T1000 (cell line): ENCODE data around the gene TMEM164.

Source experiments
- DNase-seq: peaks from one replicate; lab custom pipeline; 2025; ENCODE audit warnings: mixed read lengths; lab: John Stamatoyannopoulos, UW

The TMEM164 gene

GRCh38 chrX:110167952-110168451 is 165.1 kb downstream of the TMEM164 start:
- DNase-seq, result peak; percentile 18

DNA sequence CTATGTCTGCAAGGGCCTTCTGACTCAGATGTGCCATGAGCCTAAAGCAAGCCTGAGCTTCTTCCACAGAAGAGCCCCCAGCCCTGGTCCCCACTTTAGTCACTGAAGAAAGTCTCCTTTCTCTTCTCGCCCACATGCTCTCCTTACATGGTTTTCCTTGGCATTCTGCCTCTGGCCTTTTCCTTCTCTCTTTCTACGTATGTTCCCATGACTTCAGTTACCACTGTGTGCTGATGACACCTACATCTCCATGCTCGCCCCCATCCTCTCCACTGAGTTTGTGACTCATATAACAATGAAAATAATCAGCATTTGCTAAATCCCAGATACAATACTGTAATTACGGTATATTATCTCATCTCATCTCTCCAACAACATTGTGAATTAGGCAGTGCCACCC is 165.7 kb downstream of the TMEM164 start:
- DNase-seq, result peak; percentile 5

GRCh38 chrX:110170029-110170428 is 167.1 kb downstream of the TMEM164 start:
- no peak for DNase-seq

- DNase-seq, result no peak
Observed at GRCh38 chrX:110171442-110171841, 168.5 kb downstream of the TMEM164 start.

GRCh38 chrX:110172215-110172614 is 169.3 kb downstream of the TMEM164 start:
- no peak for DNase-seq

GRCh38 chrX:110173192-110174175 is 170.6 kb downstream of the TMEM164 start:
- no peak for DNase-seq

- no peak for DNase-seq
Observed at GRCh38 chrX:110175146-110175545, 172.2 kb downstream of the TMEM164 start.

DNA sequence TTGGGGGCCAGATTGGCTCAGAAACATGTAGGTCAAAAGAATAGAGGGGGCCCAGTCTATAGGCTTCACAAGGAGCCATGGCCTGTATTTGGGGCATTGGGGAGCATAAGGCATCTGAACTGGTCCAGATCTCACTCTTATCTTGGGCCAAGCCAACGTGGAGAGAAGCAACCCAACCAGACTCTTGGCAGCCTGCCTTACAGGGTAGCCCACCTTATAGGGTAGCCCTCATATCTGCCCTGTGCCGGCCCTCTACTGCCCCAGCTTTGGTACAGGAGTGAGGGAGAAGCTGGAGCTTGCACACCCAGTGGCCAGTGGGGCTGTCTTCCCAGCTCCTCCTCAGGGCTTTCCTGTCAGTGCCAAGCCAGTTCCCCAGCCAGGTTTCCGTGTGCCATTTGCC is 172.8 kb downstream of the TMEM164 start:
- DNase-seq, result no peak

GRCh38 chrX:110178179-110178865 is 175.4 kb downstream of the TMEM164 start:
- no peak for DNase-seq

DNA sequence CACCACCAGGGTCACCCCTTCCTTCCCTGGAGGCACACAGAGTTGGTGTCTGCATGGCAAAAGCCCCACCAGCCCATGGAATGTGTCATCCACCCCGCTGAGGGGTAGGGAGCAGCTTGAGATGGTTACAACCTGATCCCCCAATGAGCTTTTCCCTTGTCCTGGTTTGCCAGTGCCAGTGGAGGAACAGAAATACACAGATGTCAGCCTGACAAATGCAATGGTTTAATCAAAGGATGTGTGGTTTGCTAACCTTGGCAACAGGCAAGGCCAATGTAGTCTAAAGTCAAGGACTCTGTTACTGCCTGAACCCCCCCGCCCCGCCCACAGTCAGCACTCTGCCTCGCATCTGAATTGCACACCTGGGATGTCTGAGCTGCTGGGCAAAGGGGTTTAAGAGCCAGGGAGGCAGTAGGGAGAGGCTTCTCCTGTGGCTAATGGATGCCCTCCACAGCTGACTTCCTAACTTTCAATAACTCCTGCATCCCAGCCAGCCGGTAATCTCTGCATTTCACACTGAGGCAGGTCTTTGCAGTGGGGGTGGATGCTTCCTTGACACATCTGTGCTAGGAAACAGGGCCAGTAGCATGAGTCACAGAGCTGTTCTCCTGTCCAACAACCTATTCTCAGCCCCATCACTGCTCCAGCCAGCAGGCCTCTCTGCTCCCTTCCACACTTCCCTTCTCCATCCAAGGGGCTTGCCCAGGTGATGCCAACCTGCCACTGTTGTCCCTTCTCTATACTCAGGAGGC is 177.4 kb downstream of the TMEM164 start:
- no peak for DNase-seq

DNA sequence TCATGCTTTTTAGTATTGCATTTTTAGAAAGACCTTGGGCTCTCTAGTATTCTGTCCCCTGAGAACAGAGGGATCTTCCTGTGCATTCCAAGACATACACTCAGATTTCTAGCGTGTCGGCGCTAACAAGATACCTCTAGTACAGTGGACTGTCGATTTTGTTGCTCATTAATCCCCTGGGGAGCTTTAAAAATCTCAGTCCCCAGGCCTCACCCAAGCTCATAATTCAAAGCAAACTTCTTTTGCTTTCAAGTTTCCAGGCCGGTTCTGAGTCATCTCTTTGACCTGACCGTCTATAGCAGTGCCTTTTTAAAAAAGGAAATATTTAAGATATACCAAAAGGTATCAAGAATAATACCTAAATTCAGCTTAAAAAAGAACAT is 178.0 kb downstream of the TMEM164 start:
- peak; percentile 8 for DNase-seq

DNA sequence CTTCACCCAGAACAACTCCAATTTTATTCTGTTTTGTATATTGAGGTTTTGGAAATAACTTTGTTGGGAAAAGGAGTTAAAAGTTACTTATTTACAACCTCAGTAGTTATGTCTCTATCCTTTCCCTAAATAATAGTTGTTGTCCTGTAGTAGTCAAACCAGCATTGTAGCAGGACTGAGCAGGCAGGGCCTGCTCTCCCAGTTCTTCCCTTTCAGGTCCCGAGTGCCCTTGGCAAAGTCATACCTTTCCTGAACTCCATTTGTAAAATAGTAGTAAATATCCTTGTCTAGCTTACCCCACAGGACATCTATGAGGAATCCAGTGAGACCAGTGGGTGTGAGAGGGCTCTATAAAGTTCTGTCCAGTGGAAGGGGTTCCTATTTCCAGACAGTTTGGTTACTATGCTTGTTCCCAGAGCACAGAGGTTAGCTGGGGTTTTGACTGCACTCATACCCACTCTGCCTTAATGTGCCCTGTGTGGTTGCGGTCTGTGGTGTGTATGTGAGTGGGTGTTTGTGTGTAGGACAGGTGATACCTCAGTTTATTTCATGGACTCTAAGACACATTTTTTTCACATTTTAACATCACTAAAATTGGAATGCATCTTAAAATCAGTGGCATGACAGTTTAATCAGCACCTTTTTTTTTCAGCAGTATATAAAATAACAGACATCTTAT is 178.7 kb downstream of the TMEM164 start:
- no peak for DNase-seq

- no peak for DNase-seq
Observed at GRCh38 chrX:110182362-110182761, 179.4 kb downstream of the TMEM164 start.

GRCh38 chrX:110182865-110183264 is 180.0 kb downstream of the TMEM164 start:
- DNase-seq, result no peak

GRCh38 chrX:110183314-110183713 is 180.4 kb downstream of the TMEM164 start:
- DNase-seq, result no peak

- no peak for DNase-seq
Observed at GRCh38 chrX:110188701-110189558, 186.0 kb downstream of the TMEM164 start.

DNA sequence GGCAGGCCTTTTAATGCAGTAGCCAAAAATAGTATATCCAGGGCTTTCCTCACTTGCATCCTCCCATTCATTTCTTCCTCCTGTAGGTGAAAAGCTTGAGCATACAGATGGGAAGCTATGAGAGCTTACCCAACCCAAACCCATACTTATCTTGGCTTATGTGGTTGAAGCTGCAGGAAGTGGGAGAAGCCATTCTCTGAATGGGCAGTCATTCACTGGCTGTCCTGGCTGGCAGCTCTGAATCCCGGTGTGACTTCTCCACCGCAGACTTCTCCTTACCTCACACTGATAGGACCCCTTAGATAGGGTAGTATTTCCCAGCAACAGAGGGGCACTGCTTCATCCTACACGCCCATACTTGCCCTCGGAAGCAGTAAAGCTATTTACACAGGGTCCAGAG is 189.6 kb downstream of the TMEM164 start:
- no peak for DNase-seq

GRCh38 chrX:110194977-110195376 is 192.1 kb downstream of the TMEM164 start:
- no peak for DNase-seq

DNA sequence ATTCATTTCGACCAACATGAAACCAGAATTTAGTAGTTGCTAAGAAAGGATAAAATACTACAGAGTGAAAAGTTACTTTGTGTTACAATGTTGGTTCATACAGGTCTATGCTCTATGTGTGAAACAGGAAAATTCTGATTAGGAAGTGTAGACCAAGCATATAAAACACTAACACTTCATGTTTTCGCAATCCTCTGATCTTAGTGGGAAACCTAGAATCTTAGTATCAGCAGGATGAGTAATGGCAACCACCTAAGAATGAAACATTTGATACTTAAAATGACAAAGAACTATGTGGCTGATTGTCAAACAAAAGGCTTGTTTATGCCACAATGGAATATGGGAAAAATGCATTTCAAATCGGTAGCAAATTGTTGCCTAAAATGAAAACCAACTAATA is 198.9 kb downstream of the TMEM164 start:
- DNase-seq, result no peak

DNA sequence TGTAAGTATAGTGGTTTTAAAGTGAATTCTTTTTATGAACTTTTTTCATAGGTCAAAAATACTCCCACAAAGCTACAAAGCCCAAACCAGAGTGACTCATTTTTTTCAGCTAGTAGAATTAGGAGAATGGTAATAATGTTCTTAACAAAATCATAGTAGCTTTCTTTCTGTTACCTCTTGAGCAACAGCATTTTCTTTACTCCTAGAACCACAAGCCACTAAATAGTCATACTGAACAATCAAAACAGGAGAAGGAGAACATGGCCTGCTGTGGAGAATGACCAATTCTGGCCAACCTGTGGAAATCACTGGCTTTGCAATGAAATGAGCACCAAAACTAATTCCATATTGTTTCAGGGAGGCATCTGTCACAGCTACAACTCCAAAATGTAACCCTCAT is 202.1 kb downstream of the TMEM164 start:
- DNase-seq, result no peak

DNA sequence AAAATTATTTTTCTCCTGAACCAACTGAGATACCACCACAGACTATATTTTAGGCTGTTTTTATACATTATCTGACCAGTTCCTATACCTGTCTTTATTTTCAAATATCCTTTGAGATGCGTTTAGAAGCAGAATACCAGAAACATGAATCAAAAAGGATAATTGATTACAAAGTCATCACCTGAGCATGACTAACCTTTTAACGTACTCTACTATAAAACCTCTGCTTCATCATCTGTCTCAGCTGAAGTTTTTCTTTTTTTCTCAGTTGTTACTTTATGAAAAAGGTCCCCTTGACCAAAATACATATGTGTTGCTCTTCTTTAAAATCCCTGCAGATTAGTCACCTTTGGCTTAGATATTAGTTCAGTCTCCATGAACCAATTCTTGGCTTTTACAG is 205.2 kb downstream of the TMEM164 start:
- DNase-seq, result no peak
